Left hindlimb (tissue), 1 donor: ENCODE measurements around the gene DOCK4.
A peak's percentile ranks its signal among the peaks of the same experiment; 100 is the strongest.

ENCODE experiments used
- DNase-seq: peaks from one replicate; pipeline ENCODE4 v3.0.0-alpha.2; 2018

Gene DOCK4

GRCh38 chr7:111746950-111747349 lies 459.2 kb downstream of the DOCK4 start:
- DNase-seq = no peak

- DNase-seq = no peak
Observed at GRCh38 chr7:111744501-111745155, 461.6 kb downstream of the DOCK4 start.

- DNase-seq = no peak
Observed at GRCh38 chr7:111743244-111743847, 462.9 kb downstream of the DOCK4 start.

GRCh38 chr7:111741811-111742240 lies 464.4 kb downstream of the DOCK4 start:
- no peak for DNase-seq

GRCh38 chr7:111740942-111741341 lies 465.3 kb downstream of the DOCK4 start:
- no peak for DNase-seq

GRCh38 chr7:111736552-111736874 lies 469.7 kb downstream of the DOCK4 start:
- DNase-seq = no peak

GRCh38 chr7:111735661-111736551 lies 470.3 kb downstream of the DOCK4 start:
- no peak for DNase-seq

GRCh38 chr7:111734954-111735660 lies 471.1 kb downstream of the DOCK4 start:
- DNase-seq = peak; percentile 43

GRCh38 chr7:111732923-111733322 lies 473.3 kb downstream of the DOCK4 start:
- no peak for DNase-seq

- DNase-seq = no peak
Observed at GRCh38 chr7:111730476-111731300, 475.5 kb downstream of the DOCK4 start.

GRCh38 chr7:111730057-111730456 lies 476.1 kb downstream of the DOCK4 start:
- no peak for DNase-seq

- no peak for DNase-seq
Observed at GRCh38 chr7:111729483-111729882, 476.7 kb downstream of the DOCK4 start.

GRCh38 chr7:111728635-111728995 lies 477.6 kb downstream of the DOCK4 start:
- no peak for DNase-seq

- no peak for DNase-seq
Observed at GRCh38 chr7:111727905-111728634, 478.1 kb downstream of the DOCK4 start.

- DNase-seq = no peak
Observed at GRCh38 chr7:111718886-111719285, 487.3 kb downstream of the DOCK4 start.

- DNase-seq = no peak
Observed at GRCh38 chr7:111711426-111712065, 494.7 kb downstream of the DOCK4 start.

GRCh38 chr7:111710839-111711380 lies 495.3 kb downstream of the DOCK4 start:
- DNase-seq = no peak

GRCh38 chr7:111708072-111708471 lies 498.1 kb downstream of the DOCK4 start:
- no peak for DNase-seq

GRCh38 chr7:111705807-111706206 lies 500.4 kb downstream of the DOCK4 start:
- no peak for DNase-seq

GRCh38 chr7:111697771-111698170 lies 508.4 kb downstream of the DOCK4 start:
- DNase-seq = no peak

GRCh38 chr7:111694376-111694775 lies 511.8 kb downstream of the DOCK4 start:
- DNase-seq = no peak
